Osteocyte (in vitro differentiated cells): ENCODE data around the gene KCTD4. TPM values are rescaled to one million over a fixed set of nuclear protein-coding genes. Genes with fewer than 3 reads are reported as not detected.
"Not testable (repeated sequence)": the region's sequence is repeated elsewhere in the genome, so short reads cannot be mapped to it uniquely, and the experiment has no call there.

Source experiments
- DNase-seq: peaks from one replicate; pipeline ENCODE4 v3.0.0; 2021; ENCODE audit warnings: mixed read lengths; ENCODE audit not compliant: unreplicated experiment; ENCODE audit errors: extremely low spot score
- H3K27ac Mint-ChIP-seq: one replicate; pipeline ENCODE4 v1.8.0; 2021; ENCODE audit warnings: mild to moderate bottlenecking, mixed read lengths; ENCODE audit not compliant: unreplicated experiment
- H3K27me3 Mint-ChIP-seq: one replicate; pipeline ENCODE4 v1.8.0; 2021; ENCODE audit warnings: mixed read lengths; ENCODE audit not compliant: unreplicated experiment
- H3K36me3 Mint-ChIP-seq: one replicate; pipeline ENCODE4 v1.8.0; 2021; ENCODE audit warnings: mixed read lengths; ENCODE audit not compliant: unreplicated experiment
- H3K4me1 Mint-ChIP-seq: one replicate; pipeline ENCODE4 v1.8.0; 2021; ENCODE audit warnings: mixed read lengths; ENCODE audit not compliant: unreplicated experiment
- H3K4me3 Mint-ChIP-seq: one replicate; pipeline ENCODE4 v1.8.0; 2021; ENCODE audit warnings: mild to moderate bottlenecking, moderate library complexity, mixed read lengths; ENCODE audit not compliant: unreplicated experiment
- H3K9me3 Mint-ChIP-seq: one replicate; pipeline ENCODE4 v1.8.0; 2021; ENCODE audit warnings: mixed read lengths; ENCODE audit not compliant: unreplicated experiment
- CTCF ChIP-seq: fragments of 200-600 bp; sonication (generic); IDR thresholded peaks from 2 replicates; pipeline ENCODE4 v1.5.0; 2021; ENCODE audit warnings: antibody characterized with exemption, mild to moderate bottlenecking, moderate library complexity
- long read RNA-seq: library from polyadenylated mRNA; unstranded; transcript quantifications from one replicate; pipeline ENCODE4 v2.0.0, GENCODE V29; 2021
- total RNA-seq: library from RNA; stranded (reverse); gene quantifications from 2 replicates; pipeline ENCODE4 v1.2.1, GENCODE V29; 2021

Gene KCTD4
- total RNA-seq: not detected in 2 replicates
- long read RNA-seq: 0 reads

DNA sequence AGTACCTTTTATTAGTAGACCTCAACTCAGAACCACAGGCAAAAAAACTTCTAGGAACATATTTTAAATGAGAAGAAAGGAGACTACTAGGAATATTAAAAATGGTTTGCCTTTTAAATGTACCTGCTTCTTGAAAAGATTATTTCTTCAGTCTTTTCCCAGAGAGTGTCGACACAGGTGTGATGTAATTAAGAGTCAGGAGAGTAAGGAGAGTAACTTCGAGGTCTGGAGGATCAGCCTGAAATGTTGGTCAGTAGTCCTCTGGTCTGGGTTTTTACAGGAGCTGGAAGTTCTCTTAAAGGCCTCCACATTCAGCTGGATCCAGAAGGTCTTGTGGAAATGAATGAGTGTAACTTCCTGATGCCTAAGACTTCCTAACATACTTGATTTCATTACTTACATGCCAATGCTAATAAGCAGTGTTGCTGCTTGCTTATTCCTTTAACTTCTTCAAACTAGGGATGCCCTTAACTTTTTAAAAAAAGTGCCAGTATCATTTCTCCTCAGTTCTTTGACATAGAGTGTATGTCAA, at the start of gene KCTD4:
Gene KCTD4, minus strand, starts transcription at position 345 of the 532 bp plus-strand sequence. CDS start 6,478 bp downstream, outside the sequence.
- no peak for TF ChIP-seq CTCF
- Mint-ChIP-seq H3K9me3 (no peaks in the 10 kb centered on the region), H3K27me3 (no peaks in the 10 kb centered on the region), H3K36me3 (no peaks in the 10 kb centered on the region), H3K27ac (no peak within 1 kb of the TSS), H3K4me3 (no peak within 1 kb of the TSS), H3K4me1 (peaks cover 25% of the 10 kb centered on the region)
- no peak for DNase-seq

GRCh38 chr13:45249662-45250061, 48.8 kb upstream of the KCTD4 start:
- H3K27me3 Mint-ChIP-seq: no peaks in the 10 kb centered on the region
- no peak overlapping the region for H3K4me3 Mint-ChIP-seq
- H3K9me3 Mint-ChIP-seq: no peaks in the 10 kb centered on the region
- no peak for TF ChIP-seq CTCF
- H3K27ac Mint-ChIP-seq: no peak overlapping the region
- DNase-seq: no peak
- peaks cover 3% of the 10 kb centered on the region for H3K4me1 Mint-ChIP-seq
- H3K36me3 Mint-ChIP-seq: peaks cover 11% of the 10 kb centered on the region

DNA sequence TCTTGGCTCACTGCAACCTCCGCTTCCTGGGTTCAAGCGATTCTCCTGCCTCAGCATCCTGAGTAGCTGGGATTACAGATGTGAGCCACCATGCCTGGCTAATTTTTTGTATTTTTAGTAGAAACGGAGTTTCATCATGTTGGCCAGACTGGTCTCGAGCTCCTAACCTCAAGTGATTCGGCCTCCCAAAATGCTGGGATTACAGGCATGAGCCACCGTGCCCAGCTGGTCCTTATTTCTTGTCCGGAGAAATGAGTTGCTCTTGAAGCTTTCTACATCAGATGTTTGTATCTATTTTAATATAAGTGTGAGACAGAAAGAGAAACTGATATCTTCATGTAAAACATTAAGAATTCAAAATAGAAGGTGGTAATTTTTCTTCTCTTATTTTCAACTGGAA, 43.9 kb upstream of the KCTD4 start:
- DNase-seq, H3K36me3 Mint-ChIP-seq, H3K27me3 Mint-ChIP-seq, H3K4me3 Mint-ChIP-seq, H3K9me3 Mint-ChIP-seq, H3K27ac Mint-ChIP-seq: not testable (repeated sequence)
- peaks cover 19% of the 10 kb centered on the region for H3K4me1 Mint-ChIP-seq

DNA sequence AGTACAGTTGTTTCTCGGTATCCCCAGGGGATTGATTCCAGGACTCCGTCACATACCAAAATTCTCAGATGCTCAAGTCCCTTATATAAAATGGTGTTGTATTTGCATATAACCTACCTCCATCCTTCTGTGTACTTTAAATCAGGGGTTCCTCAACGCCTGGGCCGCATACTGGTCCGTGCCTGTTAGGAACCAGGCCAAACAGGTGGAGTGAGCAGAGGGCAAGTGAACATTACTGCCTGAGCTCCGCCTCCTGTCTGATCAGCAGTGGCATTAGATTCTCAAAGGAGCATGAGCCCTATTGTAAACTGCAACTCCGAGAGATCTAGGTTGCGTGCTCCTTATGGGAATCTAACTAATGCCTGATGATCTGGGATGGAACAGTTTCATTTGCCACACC, 42.2 kb upstream of the KCTD4 start:
- TF ChIP-seq CTCF: no peak
- H3K27me3 Mint-ChIP-seq: no peaks in the 10 kb centered on the region
- peaks cover 26% of the 10 kb centered on the region for H3K4me1 Mint-ChIP-seq
- no peaks in the 10 kb centered on the region for H3K9me3 Mint-ChIP-seq
- H3K4me3 Mint-ChIP-seq: no peak overlapping the region
- no peak overlapping the region for H3K27ac Mint-ChIP-seq
- no peaks in the 10 kb centered on the region for H3K36me3 Mint-ChIP-seq
- no peak for DNase-seq

DNA sequence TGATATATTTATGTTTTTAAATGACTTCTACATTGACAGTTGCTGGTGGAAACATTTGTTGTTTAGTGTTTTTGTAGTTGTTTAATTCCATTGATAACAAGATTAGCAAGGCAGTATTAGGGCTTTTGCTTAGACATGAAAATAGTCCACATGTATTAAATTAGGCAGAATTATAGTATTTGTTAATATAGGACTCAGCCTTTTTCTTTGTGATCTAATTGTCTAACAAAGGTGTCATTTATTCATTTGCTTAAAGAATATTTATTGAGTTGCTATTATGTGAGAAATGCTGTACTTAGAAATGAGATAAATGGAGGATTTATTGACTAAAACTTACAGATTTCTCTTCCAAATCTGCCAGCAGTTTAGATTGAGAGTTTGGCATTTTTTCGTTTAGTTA, 41.7 kb upstream of the KCTD4 start:
- Mint-ChIP-seq H3K27me3 (no peaks in the 10 kb centered on the region), H3K4me3 (no peak overlapping the region), H3K9me3 (no peaks in the 10 kb centered on the region), H3K4me1 (peaks cover 26% of the 10 kb centered on the region), H3K27ac (peak overlapping the region; percentile 65), H3K36me3 (no peaks in the 10 kb centered on the region)
- TF ChIP-seq CTCF: no peak
- no peak for DNase-seq

DNA sequence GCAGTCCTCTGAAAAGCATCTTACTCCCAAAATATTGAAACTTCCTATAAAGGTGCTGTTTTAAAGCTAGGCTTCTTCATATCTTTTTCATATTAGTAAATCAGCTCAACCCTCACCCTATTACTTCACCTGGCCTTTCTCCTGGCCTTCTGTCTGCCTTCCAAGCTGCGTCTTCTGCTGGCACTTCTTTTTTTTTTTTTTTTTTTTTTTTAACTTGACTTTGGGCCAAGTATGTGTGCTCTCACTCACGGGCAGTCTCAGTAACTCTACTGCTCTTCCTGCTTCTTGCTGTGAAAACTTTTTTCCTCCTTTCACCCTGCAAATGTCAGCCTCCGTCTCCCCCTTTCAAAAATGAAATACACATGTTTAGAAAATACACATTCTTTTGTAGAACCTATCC, 41.2 kb upstream of the KCTD4 start:
- H3K27ac Mint-ChIP-seq: peak overlapping the region; percentile 65
- no peak overlapping the region for H3K4me3 Mint-ChIP-seq

More for the DNA sequence above, 41.2 kb upstream of the KCTD4 start:
- H3K9me3 Mint-ChIP-seq: no peaks in the 10 kb centered on the region
- H3K27me3 Mint-ChIP-seq: no peaks in the 10 kb centered on the region
- H3K36me3 Mint-ChIP-seq: no peaks in the 10 kb centered on the region
- DNase-seq: no peak
- TF ChIP-seq CTCF: no peak
- H3K4me1 Mint-ChIP-seq: peaks cover 26% of the 10 kb centered on the region
